ENCODE data around the gene TRIB2.
A peak's percentile ranks its signal among the peaks of the same experiment; 100 is the strongest.

Gene TRIB2

GRCh38 chr2:12716282-12717190, at the start of gene TRIB2:
TSS of gene TRIB2 (plus strand) at chr2:12716936. CDS start at chr2:12718308, 1,372 bp downstream.
- peak; percentile 94 for DNase-seq (ENCODE audit: low read depth)
- TF ChIP-seq MYC (IDR thresholded peaks at IDR 0.05; ENCODE audit: low read depth, low read length), result no peak
- no peak for TF ChIP-seq CTCF (IDR thresholded peaks at IDR 0.05; ENCODE audit: low read depth, low read length)
- TF ChIP-seq, protein P1, sequence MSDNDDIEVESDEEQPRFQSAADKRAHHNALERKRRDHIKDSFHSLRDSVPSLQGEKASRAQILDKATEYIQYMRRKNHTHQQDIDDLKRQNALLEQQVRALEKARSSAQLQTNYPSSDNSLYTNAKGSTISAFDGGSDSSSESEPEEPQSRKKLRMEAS (IDR thresholded peaks at IDR 0.05; ENCODE audit: low read depth, low read length), result no peak
- peak; percentile 19 for TF ChIP-seq POLR2A (IDR thresholded peaks at IDR 0.05; ENCODE audit: extremely low read depth, insufficient read length)
- H3K4me3 ChIP-seq (ENCODE audit: low read depth, low read length), result peak within 1 kb of the TSS; percentile 78

DNA sequence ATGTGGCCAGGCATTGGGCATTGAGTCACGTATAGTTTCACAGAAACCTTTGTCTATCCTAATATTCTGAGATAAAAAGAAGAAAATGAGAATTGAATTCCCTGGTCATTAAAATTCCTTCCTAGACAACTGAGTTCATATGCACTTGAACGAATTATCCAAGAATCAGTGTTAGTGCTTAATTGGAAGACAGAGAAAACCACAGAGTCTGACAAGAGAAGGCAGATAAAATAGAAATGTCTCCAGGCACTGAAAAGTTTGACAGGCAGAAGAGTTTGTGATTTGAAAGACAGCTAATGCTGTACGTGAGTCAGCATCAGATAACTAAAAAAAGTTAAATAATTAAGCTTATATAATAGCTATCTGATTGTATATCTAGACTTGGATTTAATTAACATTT, 47.7 kb upstream of the TRIB2 start:
- no peak overlapping the region for H3K4me3 ChIP-seq (ENCODE audit: low read depth, low read length)
- no peak for DNase-seq (ENCODE audit: low read depth)
- TF ChIP-seq POLR2A (IDR thresholded peaks at IDR 0.05; ENCODE audit: extremely low read depth, insufficient read length), result no peak
- no peak for TF ChIP-seq MYC (IDR thresholded peaks at IDR 0.05; ENCODE audit: low read depth, low read length)
- no peak for TF ChIP-seq CTCF (IDR thresholded peaks at IDR 0.05; ENCODE audit: low read depth, low read length)
- TF ChIP-seq, protein P1 (IDR thresholded peaks at IDR 0.05; ENCODE audit: low read depth, low read length), result no peak

- no peak for DNase-seq (ENCODE audit: low read depth)
- no peak overlapping the region for H3K4me3 ChIP-seq (ENCODE audit: low read depth, low read length)
- TF ChIP-seq POLR2A (IDR thresholded peaks at IDR 0.05; ENCODE audit: extremely low read depth, insufficient read length) (no peak), CTCF (IDR thresholded peaks at IDR 0.05; ENCODE audit: low read depth, low read length) (no peak), MYC (IDR thresholded peaks at IDR 0.05; ENCODE audit: low read depth, low read length) (no peak)
- TF ChIP-seq, protein P1 (IDR thresholded peaks at IDR 0.05; ENCODE audit: low read depth, low read length), result no peak
Observed at GRCh38 chr2:12672711-12673315, 43.9 kb upstream of the TRIB2 start.

GRCh38 chr2:12674644-12675328, 42.0 kb upstream of the TRIB2 start:
- no peak for DNase-seq (ENCODE audit: low read depth)
- TF ChIP-seq POLR2A (IDR thresholded peaks at IDR 0.05; ENCODE audit: extremely low read depth, insufficient read length) (no peak), CTCF (IDR thresholded peaks at IDR 0.05; ENCODE audit: low read depth, low read length) (no peak), MYC (IDR thresholded peaks at IDR 0.05; ENCODE audit: low read depth, low read length) (no peak)
- TF ChIP-seq, protein P1 (IDR thresholded peaks at IDR 0.05; ENCODE audit: low read depth, low read length), result no peak
- H3K4me3 ChIP-seq (ENCODE audit: low read depth, low read length), result no peak overlapping the region

DNA sequence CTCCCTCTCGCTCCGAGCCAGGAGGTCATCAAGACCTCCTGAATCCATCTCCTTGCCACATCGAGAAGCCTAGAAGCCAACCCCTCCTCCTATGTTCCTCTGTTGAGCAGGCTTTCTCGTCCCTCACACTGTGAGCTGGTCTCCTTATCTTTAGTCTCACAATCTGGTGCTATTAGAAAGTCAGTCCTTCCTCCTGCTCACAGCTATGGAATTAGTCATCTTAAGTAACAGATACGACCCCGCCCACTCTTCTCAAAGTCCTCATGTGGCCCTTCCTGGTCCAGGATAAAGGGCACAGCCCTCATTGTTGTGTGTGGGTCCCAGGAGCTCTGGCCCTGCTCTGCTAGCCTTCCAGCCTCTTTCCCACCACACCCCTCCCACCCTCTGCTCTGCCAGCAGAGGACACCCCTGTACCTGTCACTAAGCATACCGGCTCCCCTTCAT, 41.4 kb upstream of the TRIB2 start:
- TF ChIP-seq CTCF (IDR thresholded peaks at IDR 0.05; ENCODE audit: low read depth, low read length) (no peak), POLR2A (IDR thresholded peaks at IDR 0.05; ENCODE audit: extremely low read depth, insufficient read length) (no peak), MYC (IDR thresholded peaks at IDR 0.05; ENCODE audit: low read depth, low read length) (no peak)
- TF ChIP-seq, protein P1 (IDR thresholded peaks at IDR 0.05; ENCODE audit: low read depth, low read length), result no peak
- DNase-seq (ENCODE audit: low read depth), result peak; percentile 17
- no peak overlapping the region for H3K4me3 ChIP-seq (ENCODE audit: low read depth, low read length)
